Mesothelial cell of epicardium (in vitro differentiated cells): ENCODE data around the gene APLP2. TPM values are rescaled to one million over a fixed set of nuclear protein-coding genes. Genes with fewer than 3 reads are reported as not detected.

Experiments
- DNase-seq, 2 experiments: peaks; one replicate each; pipeline ENCODE4 v3.0.0; 2021; ENCODE audit warnings: low spot score in 2 of 2; ENCODE audit not compliant: unreplicated experiment in 2 of 2
- H3K27ac Mint-ChIP-seq: 2 replicates; pipeline ENCODE4 v1.8.0; 2021; ENCODE audit warnings: mixed read lengths
- H3K27me3 Mint-ChIP-seq: 2 replicates; pipeline ENCODE4 v1.8.0; 2021; ENCODE audit warnings: low read depth, mixed read lengths
- H3K36me3 Mint-ChIP-seq: 2 replicates; pipeline ENCODE4 v1.8.0; 2021; ENCODE audit warnings: mixed read lengths
- H3K4me1 Mint-ChIP-seq: 2 replicates; pipeline ENCODE4 v1.8.0; 2021; ENCODE audit warnings: mixed read lengths
- H3K4me3 Mint-ChIP-seq: 2 replicates; pipeline ENCODE4 v1.8.0; 2021; ENCODE audit warnings: mild to moderate bottlenecking, moderate library complexity, mixed read lengths
- H3K9me3 Mint-ChIP-seq: 2 replicates; pipeline ENCODE4 v1.8.0; 2021; ENCODE audit warnings: mixed read lengths
- total RNA-seq: library from RNA; stranded (reverse); gene quantifications from 3 replicates; pipeline ENCODE4 v1.2.1, GENCODE V29; 2021
- TF ChIP-seq, protein P1 (sequence below): fragments of 200-600 bp; sonication (generic); IDR thresholded peaks from one replicate; pipeline ENCODE4 v1.5.0; 2021; ENCODE audit warnings: antibody characterized with exemption; ENCODE audit not compliant: unreplicated experiment

Gene APLP2
- total RNA-seq, 1 donor from 2014 or later, result 240 TPM

DNA sequence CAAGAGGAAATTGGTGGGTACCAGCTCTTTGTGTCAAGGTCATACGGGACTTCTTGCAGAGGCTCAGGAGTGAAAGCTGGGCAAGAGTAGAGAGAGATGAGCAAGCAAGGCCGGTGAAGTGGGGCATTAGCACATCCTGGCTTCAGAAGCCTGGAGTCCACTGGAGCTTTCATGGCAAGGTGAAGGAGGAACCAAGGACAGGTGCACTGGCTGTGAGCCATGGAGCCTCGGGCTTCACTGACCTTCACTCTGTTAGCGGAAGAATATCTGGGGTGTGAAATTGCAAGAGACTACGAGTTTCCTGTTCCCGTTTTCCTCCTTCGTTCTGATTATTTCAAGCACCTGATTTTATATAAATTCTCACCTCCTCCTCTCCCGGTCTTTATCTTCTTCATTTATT is 64.0 kb downstream of the APLP2 start:
- TF ChIP-seq, protein P1, sequence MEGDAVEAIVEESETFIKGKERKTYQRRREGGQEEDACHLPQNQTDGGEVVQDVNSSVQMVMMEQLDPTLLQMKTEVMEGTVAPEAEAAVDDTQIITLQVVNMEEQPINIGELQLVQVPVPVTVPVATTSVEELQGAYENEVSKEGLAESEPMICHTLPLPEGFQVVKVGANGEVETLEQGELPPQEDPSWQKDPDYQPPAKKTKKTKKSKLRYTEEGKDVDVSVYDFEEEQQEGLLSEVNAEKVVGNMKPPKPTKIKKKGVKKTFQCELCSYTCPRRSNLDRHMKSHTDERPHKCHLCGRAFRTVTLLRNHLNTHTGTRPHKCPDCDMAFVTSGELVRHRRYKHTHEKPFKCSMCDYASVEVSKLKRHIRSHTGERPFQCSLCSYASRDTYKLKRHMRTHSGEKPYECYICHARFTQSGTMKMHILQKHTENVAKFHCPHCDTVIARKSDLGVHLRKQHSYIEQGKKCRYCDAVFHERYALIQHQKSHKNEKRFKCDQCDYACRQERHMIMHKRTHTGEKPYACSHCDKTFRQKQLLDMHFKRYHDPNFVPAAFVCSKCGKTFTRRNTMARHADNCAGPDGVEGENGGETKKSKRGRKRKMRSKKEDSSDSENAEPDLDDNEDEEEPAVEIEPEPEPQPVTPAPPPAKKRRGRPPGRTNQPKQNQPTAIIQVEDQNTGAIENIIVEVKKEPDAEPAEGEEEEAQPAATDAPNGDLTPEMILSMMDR, result no peak
- Mint-ChIP-seq H3K9me3 (no peaks in the 10 kb centered on the region), H3K4me3 (no peak overlapping the region), H3K27me3 (no peaks in the 10 kb centered on the region), H3K27ac (no peak overlapping the region), H3K4me1 (no peaks in the 10 kb centered on the region), H3K36me3 (peaks cover 51% of the 10 kb centered on the region)
- DNase-seq, result no peak

DNA sequence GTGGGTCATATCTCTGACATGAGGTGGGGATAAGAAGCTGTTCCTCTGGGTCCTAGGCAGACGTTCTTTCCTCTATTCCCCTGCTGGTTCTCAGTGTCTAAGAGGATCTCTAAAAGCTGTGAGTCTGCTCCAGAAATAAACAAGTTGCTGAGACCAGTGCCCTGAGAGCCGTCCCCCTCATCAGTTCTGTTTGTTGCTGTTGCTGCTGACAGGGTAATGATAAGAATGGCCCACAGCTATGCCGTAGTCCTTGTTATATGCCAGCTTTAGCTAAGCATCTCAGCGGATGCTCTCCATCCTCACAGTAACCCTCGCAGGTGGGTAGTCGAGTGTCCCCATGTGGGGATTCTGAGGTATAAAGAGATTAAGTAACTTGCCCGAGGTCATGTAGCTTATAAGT is 66.4 kb downstream of the APLP2 start:
- Mint-ChIP-seq H3K9me3 (no peaks in the 10 kb centered on the region), H3K36me3 (peaks cover 48% of the 10 kb centered on the region), H3K27me3 (no peaks in the 10 kb centered on the region), H3K4me3 (no peak overlapping the region), H3K27ac (no peak overlapping the region), H3K4me1 (no peaks in the 10 kb centered on the region)
- TF ChIP-seq, protein P1, result no peak
- no peak for DNase-seq

DNA sequence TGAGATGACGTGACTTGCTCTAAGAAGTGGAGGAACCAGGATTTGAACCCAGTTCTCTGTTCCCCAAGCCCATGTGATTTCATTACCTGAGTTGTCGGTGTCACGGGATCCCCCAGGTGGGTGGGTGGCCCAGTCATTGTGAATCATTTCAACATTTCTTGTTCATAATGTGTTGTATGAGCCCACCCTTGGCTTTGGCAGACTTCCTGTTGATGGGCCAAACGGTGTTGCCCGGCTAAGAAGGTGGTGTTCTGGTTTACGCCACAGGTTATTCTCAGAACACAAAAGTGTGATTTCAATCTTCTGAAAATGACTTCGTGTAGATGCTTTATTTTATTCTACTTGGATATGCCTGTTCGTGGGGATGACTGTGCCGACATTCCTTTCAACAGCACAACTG is 68.3 kb downstream of the APLP2 start:
- no peak overlapping the region for H3K4me3 Mint-ChIP-seq
- TF ChIP-seq, protein P1, result no peak
- no peaks in the 10 kb centered on the region for H3K4me1 Mint-ChIP-seq
- H3K9me3 Mint-ChIP-seq, result no peaks in the 10 kb centered on the region
- H3K27me3 Mint-ChIP-seq, result no peaks in the 10 kb centered on the region
- no peak overlapping the region for H3K27ac Mint-ChIP-seq
- DNase-seq, result no peak
- H3K36me3 Mint-ChIP-seq, result peaks cover 49% of the 10 kb centered on the region

DNA sequence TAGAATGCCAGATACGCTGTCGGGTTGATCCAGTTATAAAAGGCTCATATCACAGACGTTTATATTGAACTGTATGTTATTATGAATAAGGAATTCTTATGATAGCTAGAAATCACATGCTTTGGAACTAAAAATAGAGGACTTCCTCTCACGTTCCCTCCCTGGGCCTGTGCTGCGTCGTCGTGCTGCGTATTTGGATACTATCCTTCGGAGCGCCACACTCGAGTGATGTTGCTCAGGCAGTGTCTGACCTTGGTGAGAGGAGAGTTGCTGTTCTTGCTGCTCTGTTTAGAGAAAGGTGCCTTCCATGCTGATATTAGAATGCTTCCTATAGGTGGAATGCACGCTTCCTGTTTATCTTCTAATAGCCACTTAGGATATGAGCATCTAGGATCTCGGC is 69.7 kb downstream of the APLP2 start:
- DNase-seq, result no peak
- H3K36me3 Mint-ChIP-seq, result peaks cover 44% of the 10 kb centered on the region
- H3K27ac Mint-ChIP-seq, result no peak overlapping the region
- no peaks in the 10 kb centered on the region for H3K9me3 Mint-ChIP-seq
- H3K4me3 Mint-ChIP-seq, result no peak overlapping the region
- TF ChIP-seq, protein P1, result no peak
- no peaks in the 10 kb centered on the region for H3K27me3 Mint-ChIP-seq
- H3K4me1 Mint-ChIP-seq, result peaks cover 2% of the 10 kb centered on the region

DNA sequence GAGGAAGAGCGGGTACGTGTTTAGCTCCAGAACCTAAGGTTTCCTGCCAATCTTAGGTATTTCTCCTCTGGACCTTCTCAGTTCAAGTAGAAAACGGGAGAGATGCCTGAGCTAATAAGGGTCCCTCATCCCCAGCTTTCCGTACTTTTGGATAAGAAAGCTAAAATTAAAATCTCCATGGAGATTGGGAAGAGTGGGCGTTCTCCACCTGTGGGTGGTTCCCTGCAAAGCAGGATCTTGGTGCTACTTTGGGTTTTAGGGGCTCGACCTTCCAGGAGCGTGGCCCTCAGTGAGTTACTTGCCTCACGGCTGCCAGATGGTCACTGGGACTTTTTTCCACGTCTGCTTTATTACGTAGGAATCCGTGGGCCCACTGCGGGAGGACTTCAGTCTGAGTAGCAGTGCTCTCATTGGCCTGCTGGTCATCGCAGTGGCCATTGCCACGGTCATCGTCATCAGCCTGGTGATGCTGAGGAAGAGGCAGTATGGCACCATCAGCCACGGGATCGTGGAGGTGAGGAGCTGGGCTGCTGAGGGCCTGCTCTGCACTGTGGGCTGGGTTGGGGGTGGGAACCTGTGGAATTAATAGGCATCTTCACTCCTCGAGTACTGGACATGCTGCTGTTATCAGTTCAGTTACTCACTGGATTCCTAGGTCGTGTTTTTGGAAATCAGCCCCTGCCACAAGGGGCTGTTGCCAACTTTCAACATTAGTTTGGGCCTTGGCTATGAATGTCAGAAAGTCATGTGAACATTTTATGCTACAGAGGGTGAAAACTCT is 72.1 kb downstream of the APLP2 start:
- no peak for DNase-seq
- no peak overlapping the region for H3K4me3 Mint-ChIP-seq
- no peaks in the 10 kb centered on the region for H3K9me3 Mint-ChIP-seq
- peaks cover 41% of the 10 kb centered on the region for H3K36me3 Mint-ChIP-seq
- TF ChIP-seq, protein P1, result no peak
- H3K27ac Mint-ChIP-seq, result no peak overlapping the region
- H3K4me1 Mint-ChIP-seq, result peaks cover 14% of the 10 kb centered on the region
- H3K27me3 Mint-ChIP-seq, result no peaks in the 10 kb centered on the region
